Measurements from ENCODE around the gene MPP4. TPM values are rescaled to one million over a fixed set of nuclear protein-coding genes. Genes with fewer than 3 reads are reported as not detected.
A peak's percentile ranks its signal among the peaks of the same experiment; 100 is the strongest.

Gene MPP4
- total and polyA plus RNA-seq, 4 donors = 0.08 to 0.22 (median 0.15) TPM; not detected in 1

GRCh38 chr2:201643216-201643890, 55.1 kb downstream of the MPP4 start, which contains the start of gene TMEM237:
Gene TMEM237 (minus strand): TSS chr2:201643503. CDS start chr2:201643400, 103 bp downstream.
- peak; percentile 65 to 79 (median 74) for DNase-seq
- peaks cover 0 to 6% (median under 1%) of the 10 kb centered on the region in 4 donors for H3K36me3 ChIP-seq (ENCODE audit: control insufficient read depth in 4 of 4, insufficient read depth in 4 of 4, low read length in 4 of 4)
- peak; percentile 51 for ATAC-seq (ENCODE audit: insufficient read depth, low FRiP score)
- no peaks in the 10 kb centered on the region for H3K27me3 ChIP-seq (ENCODE audit: control insufficient read depth in 3 of 3, insufficient read depth in 3 of 3, low read length in 2 of 3)
- H3K4me3 ChIP-seq = peak within 1 kb of the TSS; percentile 57
- no peak for TF ChIP-seq CTCF (IDR thresholded peaks at IDR 0.05; ENCODE audit: control extremely low read depth, extremely low read depth)
- peak within 1 kb of the TSS; percentile 96 to 99 for H3K9ac ChIP-seq (ENCODE audit: insufficient read depth in 1 of 2, low read length in 2 of 2)
- WGBS, 2 donors = 1% methylated on average over 41 of the region's 41 CpGs
- H3K9me3 ChIP-seq (ENCODE audit: control insufficient read depth in 4 of 4, insufficient read depth in 3 of 4, low read length in 3 of 4) = no peaks in the 10 kb centered on the region
- H3K4me1 ChIP-seq (ENCODE audit: control insufficient read depth in 5 of 5, insufficient read depth in 5 of 5, low read length in 5 of 5) = peaks cover 0 to 20% (median 5%) of the 10 kb centered on the region in 5 donors
- H3K27ac ChIP-seq (ENCODE audit: low read depth in 1 of 2, low read length in 1 of 2) = peak within 1 kb of the TSS; percentile 87 to 93

- Histone ChIP-seq H3K4me3 (peak overlapping the region; percentile 57), H3K9me3 (ENCODE audit: control insufficient read depth in 4 of 4, insufficient read depth in 3 of 4, low read length in 3 of 4) (no peaks in the 10 kb centered on the region), H3K27me3 (ENCODE audit: control insufficient read depth in 3 of 3, insufficient read depth in 3 of 3, low read length in 2 of 3) (no peaks in the 10 kb centered on the region), H3K36me3 (ENCODE audit: control insufficient read depth in 4 of 4, insufficient read depth in 4 of 4, low read length in 4 of 4) (peaks cover 0 to 6% (median 3%) of the 10 kb centered on the region in 4 donors), H3K27ac (ENCODE audit: low read depth in 1 of 2, low read length in 1 of 2) (peak overlapping the region; percentile 87 to 93), H3K9ac (ENCODE audit: insufficient read depth in 1 of 2, low read length in 2 of 2) (peak overlapping the region; percentile 96 to 99), H3K4me1 (ENCODE audit: control insufficient read depth in 5 of 5, insufficient read depth in 5 of 5, low read length in 5 of 5) (peaks cover 0 to 20% (median 5%) of the 10 kb centered on the region in 5 donors)
- TF ChIP-seq CTCF (IDR thresholded peaks at IDR 0.05; ENCODE audit: control extremely low read depth, extremely low read depth) = no peak
- ATAC-seq (ENCODE audit: insufficient read depth, low FRiP score) = peak; percentile 94
- peak; percentile 88 to 92 (median 91) for DNase-seq
- WGBS, 2 donors = 0% methylated on average over 45 to 56 of the region's 56 CpGs
These were observed 55.7 kb downstream of the MPP4 start for GRCh38 chr2:201642579-201643215.

- Histone ChIP-seq H3K9me3 (ENCODE audit: control insufficient read depth in 4 of 4, insufficient read depth in 3 of 4, low read length in 3 of 4) (no peaks in the 10 kb centered on the region), H3K27ac (ENCODE audit: low read depth in 1 of 2, low read length in 1 of 2) (peak overlapping the region; percentile 87 to 93), H3K27me3 (ENCODE audit: control insufficient read depth in 3 of 3, insufficient read depth in 3 of 3, low read length in 2 of 3) (no peaks in the 10 kb centered on the region), H3K4me1 (ENCODE audit: control insufficient read depth in 5 of 5, insufficient read depth in 5 of 5, low read length in 5 of 5) (peaks cover 0 to 20% (median 5%) of the 10 kb centered on the region in 5 donors), H3K4me3 (peak overlapping the region; percentile 57), H3K36me3 (ENCODE audit: control insufficient read depth in 4 of 4, insufficient read depth in 4 of 4, low read length in 4 of 4) (peaks cover 0 to 6% (median 3%) of the 10 kb centered on the region in 4 donors), H3K9ac (ENCODE audit: insufficient read depth in 1 of 2, low read length in 2 of 2) (peak overlapping the region; percentile 96 to 99)
- TF ChIP-seq CTCF (IDR thresholded peaks at IDR 0.05; ENCODE audit: control extremely low read depth, extremely low read depth) = no peak
- 0 to 1% methylated on average over 16 of the region's 16 CpGs for WGBS, 2 donors
- DNase-seq (peak in 1 of 3 donors; percentile 86), ATAC-seq (ENCODE audit: insufficient read depth, low FRiP score) (peak; percentile 47)
These were observed 56.3 kb downstream of the MPP4 start for GRCh38 chr2:201642086-201642578.

Measured in lung (tissue), 12 donors.